Breast epithelium (tissue), 4 donors: ENCODE data around the gene C4BPA. TPM values are rescaled to one million over a fixed set of nuclear protein-coding genes. Genes with fewer than 3 reads are reported as not detected.
A peak's percentile ranks its signal among the peaks of the same experiment; 100 is the strongest.

Experiments used
- DNase-seq, 2 donors: peaks; one replicate each; pipeline ENCODE4 v3.0.0-alpha.2; 2019; ENCODE audit warnings: low spot score in 2 of 2
- H3K27ac ChIP-seq, 2 donors: fragments of 200-600 bp; sonication (generic) in 1 of 2; one replicate each; pipeline ENCODE4 v1.5.1; 2016 to 2019; ENCODE audit warnings: mild to moderate bottlenecking in 1 of 2
- H3K27me3 ChIP-seq, 2 donors: fragments of 200-600 bp; sonication (generic) in 1 of 2; one replicate each; pipeline versions ENCODE4 v1.5.1 to v1.6.0; 2017 to 2019; ENCODE audit warnings: control low read depth in 1 of 2, mild to moderate bottlenecking in 1 of 2
- H3K36me3 ChIP-seq: fragments of 200-600 bp; one replicate; pipeline ENCODE4 v1.5.1; 2019
- H3K4me1 ChIP-seq, 2 donors: fragments of 200-600 bp; sonication (generic); one replicate each; pipeline ENCODE4 v1.5.1; 2016 to 2019; ENCODE audit warnings: control low read depth in 1 of 2
- H3K4me3 ChIP-seq, 3 donors: fragments of 200-600 bp; sonication (generic); 1 replicate in 2 of 3; 2 replicates in 1 of 3; pipeline ENCODE4 v1.5.1; 2016 to 2019; ENCODE audit warnings: mild to moderate bottlenecking in 3 of 3, moderate library complexity in 2 of 3
- H3K9me3 ChIP-seq, 2 donors: fragments of 200-600 bp; sonication (generic) in 1 of 2; one replicate each; pipeline ENCODE4 v1.5.1; 2016 to 2019; ENCODE audit warnings: control low read depth in 1 of 2
- CTCF ChIP-seq, 3 donors: fragments of 450-650 bp; IDR thresholded peaks; one replicate each; pipeline ENCODE4 v1.5.1; 2016 to 2017; ENCODE audit warnings: antibody characterized with exemption in 3 of 3, mild to moderate bottlenecking in 3 of 3, moderate library complexity in 3 of 3
- POLR2A ChIP-seq: fragments of 450-650 bp; IDR thresholded peaks from one replicate; pipeline ENCODE4 v1.6.1; 2016; ENCODE audit warnings: antibody characterized with exemption, mild to moderate bottlenecking, moderate library complexity
- POLR2AphosphoS5 ChIP-seq, 3 donors: sonication (generic); formaldehyde crosslinking; IDR thresholded peaks; one replicate each; pipeline ENCODE4 v1.6.1; 2017; ENCODE audit warnings: antibody characterized with exemption in 3 of 3
- intact Hi-C: fragments of 100-400 bp; cut with DNase I; formaldehyde crosslinking; loops from one replicate; pipeline ENCODE4 v1.15.1; 2023; ENCODE audit warnings: low total_unique reads
- total RNA-seq, 3 donors: library from RNA; depleted of rRNA; stranded (reverse); fragments of >200 nt; gene quantifications; one replicate each; pipeline ENCODE4 v1.1.0, GENCODE V29; 2016

C4BPA gene
- total RNA-seq, 3 donors from 2014 or later, result 6.4 to 7.5 TPM; not detected in 1

GRCh38 chr1:207173396-207173795 lies 69.4 kb downstream of the C4BPA start:
- Histone ChIP-seq H3K4me1 (no peaks in the 10 kb centered on the region), H3K27ac (no peak overlapping the region), H3K9me3 (no peaks in the 10 kb centered on the region), H3K36me3 (no peaks in the 10 kb centered on the region), H3K27me3 (no peaks in the 10 kb centered on the region), H3K4me3 (no peak overlapping the region)
- TF ChIP-seq POLR2A (no peak), POLR2AphosphoS5 (IDR thresholded peaks at IDR 0.05) (no peak), CTCF (IDR thresholded peaks at IDR 0.05) (no peak)
- no peak for DNase-seq
- intact Hi-C loops, result no loop called here

- DNase-seq, result no peak
- Histone ChIP-seq H3K4me3 (no peak overlapping the region), H3K9me3 (no peaks in the 10 kb centered on the region), H3K36me3 (no peaks in the 10 kb centered on the region), H3K4me1 (no peaks in the 10 kb centered on the region), H3K27me3 (no peaks in the 10 kb centered on the region), H3K27ac (no peak overlapping the region)
- TF ChIP-seq POLR2AphosphoS5 (IDR thresholded peaks at IDR 0.05) (no peak), CTCF (IDR thresholded peaks at IDR 0.05) (no peak), POLR2A (no peak)
- intact Hi-C loops, result no loop called here
Measured at GRCh38 chr1:207174913-207175312, 70.9 kb downstream of the C4BPA start.

- TF ChIP-seq POLR2AphosphoS5 (IDR thresholded peaks at IDR 0.05) (no peak), CTCF (IDR thresholded peaks at IDR 0.05) (no peak)
- H3K9me3 ChIP-seq, result no peaks in the 10 kb centered on the region
- no peak overlapping the region for H3K4me3 ChIP-seq
- H3K27me3 ChIP-seq, result no peaks in the 10 kb centered on the region
- no peaks in the 10 kb centered on the region for H3K4me1 ChIP-seq
- H3K27ac ChIP-seq, result no peak overlapping the region
- intact Hi-C loops, result no loop called here
- DNase-seq, result no peak
- H3K36me3 ChIP-seq, result no peaks in the 10 kb centered on the region
Measured at GRCh38 chr1:207179036-207179435, 75.0 kb downstream of the C4BPA start.

GRCh38 chr1:207181847-207182246 lies 77.8 kb downstream of the C4BPA start:
- DNase-seq, result no peak
- Histone ChIP-seq H3K27ac (no peak overlapping the region), H3K9me3 (no peaks in the 10 kb centered on the region), H3K4me3 (no peak overlapping the region), H3K27me3 (no peaks in the 10 kb centered on the region), H3K36me3 (no peaks in the 10 kb centered on the region), H3K4me1 (no peaks in the 10 kb centered on the region)
- intact Hi-C loops, result no loop called here
- TF ChIP-seq CTCF (IDR thresholded peaks at IDR 0.05) (peak in 1 of 3 donors; percentile 9), POLR2AphosphoS5 (IDR thresholded peaks at IDR 0.05) (no peak), POLR2A (no peak)

- Histone ChIP-seq H3K36me3 (no peaks in the 10 kb centered on the region), H3K27ac (no peak overlapping the region), H3K4me1 (no peaks in the 10 kb centered on the region), H3K4me3 (no peak overlapping the region), H3K27me3 (no peaks in the 10 kb centered on the region), H3K9me3 (no peaks in the 10 kb centered on the region)
- TF ChIP-seq CTCF (IDR thresholded peaks at IDR 0.05) (no peak), POLR2AphosphoS5 (IDR thresholded peaks at IDR 0.05) (no peak)
- intact Hi-C loops, result no loop called here
- DNase-seq, result no peak
Measured at GRCh38 chr1:207186503-207186902, 82.5 kb downstream of the C4BPA start.
